HPDE6-E6E7 (cell line): ENCODE measurements around the gene MCU.

ENCODE experiments used
- DNase-seq: peaks from one replicate; pipeline ENCODE4 v3.0.0; 2011; ENCODE audit warnings: missing footprints; ENCODE audit errors: extremely low spot score

Gene MCU

GRCh38 chr10:72841487-72841886, 149.5 kb downstream of the MCU start:
- no peak for DNase-seq

- DNase-seq, result no peak
Measured at GRCh38 chr10:72842164-72842563, 150.2 kb downstream of the MCU start.

- peak; percentile 76 for DNase-seq
Measured at GRCh38 chr10:72846238-72846637, 154.3 kb downstream of the MCU start.

- DNase-seq, result peak; percentile 23
Measured at GRCh38 chr10:72847681-72848080, 155.7 kb downstream of the MCU start.

- DNase-seq, result no peak
Measured at GRCh38 chr10:72850861-72851260, 158.9 kb downstream of the MCU start.

GRCh38 chr10:72851509-72851908, 159.6 kb downstream of the MCU start:
- DNase-seq, result no peak

- no peak for DNase-seq
Measured at GRCh38 chr10:72852508-72852907, 160.6 kb downstream of the MCU start.

- no peak for DNase-seq
Measured at GRCh38 chr10:72855129-72855528, 163.2 kb downstream of the MCU start.

- DNase-seq, result no peak
Measured at GRCh38 chr10:72855790-72856189, 163.8 kb downstream of the MCU start.

GRCh38 chr10:72858067-72858466, 166.1 kb downstream of the MCU start:
- no peak for DNase-seq

GRCh38 chr10:72862957-72863356, 171.0 kb downstream of the MCU start:
- no peak for DNase-seq

- DNase-seq, result peak; percentile 12
Measured at GRCh38 chr10:72875250-72876055, 183.5 kb downstream of the MCU start.

GRCh38 chr10:72879245-72879644, 187.3 kb downstream of the MCU start:
- DNase-seq, result no peak

- DNase-seq, result no peak
Measured at GRCh38 chr10:72881291-72881690, 189.3 kb downstream of the MCU start.

- no peak for DNase-seq
Measured at GRCh38 chr10:72883861-72884260, 191.9 kb downstream of the MCU start.

GRCh38 chr10:72885953-72886352, 194.0 kb downstream of the MCU start:
- no peak for DNase-seq

GRCh38 chr10:72886621-72887020, 194.7 kb downstream of the MCU start:
- DNase-seq, result no peak

GRCh38 chr10:72887043-72887442, 195.1 kb downstream of the MCU start:
- DNase-seq, result no peak

GRCh38 chr10:72888151-72888638, 196.3 kb downstream of the MCU start:
- DNase-seq, result no peak

- DNase-seq, result peak; percentile 65
Measured at GRCh38 chr10:72889391-72889831, 197.5 kb downstream of the MCU start.

- DNase-seq, result no peak
Measured at GRCh38 chr10:72890086-72890485, 198.1 kb downstream of the MCU start.

- no peak for DNase-seq
Measured at GRCh38 chr10:72893136-72893798, 201.3 kb downstream of the MCU start, which contains the start of gene OIT3. Gene OIT3 (plus strand): TSS chr10:72893739. CDS start chr10:72893799, 60 bp downstream.
